ENCODE results near the gene DMD.

Gene DMD

GRCh38 chrX:31894152-31894551 lies 1317.2 kb downstream of the DMD start:
- H3K27me3 ChIP-seq (ENCODE audit: insufficient read depth, low read length): no peaks in the 10 kb centered on the region
- H3K9me3 ChIP-seq (ENCODE audit: insufficient read depth, low read depth, low read length): no peaks in the 10 kb centered on the region
- no peaks in the 10 kb centered on the region for H3K36me3 ChIP-seq (ENCODE audit: insufficient read depth, low read depth, low read length)
- no peak overlapping the region for H3K4me3 ChIP-seq (ENCODE audit: low read length)
- no peak overlapping the region for H3K27ac ChIP-seq (ENCODE audit: low read length)
- H3K9ac ChIP-seq (ENCODE audit: low read depth, low read length): no peak overlapping the region
- H3K4me1 ChIP-seq (ENCODE audit: insufficient read depth, low read length): no peaks in the 10 kb centered on the region

GRCh38 chrX:31893525-31893924 lies 1317.8 kb downstream of the DMD start:
- Histone ChIP-seq H3K9me3 (ENCODE audit: insufficient read depth, low read depth, low read length) (no peaks in the 10 kb centered on the region), H3K4me3 (ENCODE audit: low read length) (no peak overlapping the region), H3K27ac (ENCODE audit: low read length) (no peak overlapping the region), H3K4me1 (ENCODE audit: insufficient read depth, low read length) (no peaks in the 10 kb centered on the region), H3K36me3 (ENCODE audit: insufficient read depth, low read depth, low read length) (no peaks in the 10 kb centered on the region), H3K9ac (ENCODE audit: low read depth, low read length) (no peak overlapping the region), H3K27me3 (ENCODE audit: insufficient read depth, low read length) (no peaks in the 10 kb centered on the region)

GRCh38 chrX:31889088-31889487 lies 1322.3 kb downstream of the DMD start:
- Histone ChIP-seq H3K27me3 (ENCODE audit: insufficient read depth, low read length) (no peaks in the 10 kb centered on the region), H3K4me3 (ENCODE audit: low read length) (no peak overlapping the region), H3K4me1 (ENCODE audit: insufficient read depth, low read length) (no peaks in the 10 kb centered on the region), H3K27ac (ENCODE audit: low read length) (no peak overlapping the region), H3K9me3 (ENCODE audit: insufficient read depth, low read depth, low read length) (no peaks in the 10 kb centered on the region), H3K36me3 (ENCODE audit: insufficient read depth, low read depth, low read length) (no peaks in the 10 kb centered on the region), H3K9ac (ENCODE audit: low read depth, low read length) (no peak overlapping the region)

DNA sequence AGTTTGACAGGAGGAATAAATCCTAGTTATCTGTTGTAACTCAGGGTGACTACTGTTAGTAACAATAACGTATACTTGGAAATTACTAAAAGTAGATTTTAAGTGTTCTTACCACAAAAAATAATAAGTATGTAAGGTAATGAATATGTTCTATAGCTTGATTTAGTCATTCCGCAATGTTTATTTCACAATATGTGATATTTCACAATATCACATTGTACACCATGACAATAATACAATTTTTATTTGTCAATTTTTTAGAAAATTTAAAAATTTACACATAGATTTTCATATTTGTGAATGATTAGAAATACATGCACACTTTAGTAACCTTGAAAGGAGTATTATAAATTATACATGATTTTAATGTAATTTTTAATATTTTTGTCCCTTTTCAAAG lies 1326.8 kb downstream of the DMD start:
- no peak overlapping the region for H3K9ac ChIP-seq (ENCODE audit: low read depth, low read length)
- no peaks in the 10 kb centered on the region for H3K4me1 ChIP-seq (ENCODE audit: insufficient read depth, low read length)
- no peak overlapping the region for H3K27ac ChIP-seq (ENCODE audit: low read length)
- H3K4me3 ChIP-seq (ENCODE audit: low read length): no peak overlapping the region
- no peaks in the 10 kb centered on the region for H3K27me3 ChIP-seq (ENCODE audit: insufficient read depth, low read length)
- no peaks in the 10 kb centered on the region for H3K36me3 ChIP-seq (ENCODE audit: insufficient read depth, low read depth, low read length)
- H3K9me3 ChIP-seq (ENCODE audit: insufficient read depth, low read depth, low read length): no peaks in the 10 kb centered on the region

DNA sequence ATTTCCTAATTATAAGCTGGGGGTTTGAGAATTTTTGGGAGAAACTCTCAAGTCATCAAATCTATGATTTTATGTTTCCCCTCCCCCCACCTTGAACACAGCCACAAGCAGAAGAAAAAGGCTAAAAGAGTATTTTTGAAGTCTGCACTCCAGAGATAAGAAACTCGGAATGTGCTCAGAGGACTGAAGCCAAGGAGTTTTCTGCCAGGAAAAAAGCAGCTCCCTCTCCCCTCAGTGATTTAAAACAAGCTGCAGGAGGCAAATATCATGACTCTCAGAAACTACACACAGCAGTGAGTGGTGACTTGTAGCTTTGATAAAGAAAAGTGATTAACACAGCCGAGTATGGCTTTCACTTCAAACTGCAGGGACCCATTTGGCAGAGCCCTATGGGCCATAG lies 1339.3 kb downstream of the DMD start:
- no peaks in the 10 kb centered on the region for H3K36me3 ChIP-seq (ENCODE audit: insufficient read depth, low read depth, low read length)
- no peaks in the 10 kb centered on the region for H3K27me3 ChIP-seq (ENCODE audit: insufficient read depth, low read length)
- no peaks in the 10 kb centered on the region for H3K9me3 ChIP-seq (ENCODE audit: insufficient read depth, low read depth, low read length)
- H3K4me1 ChIP-seq (ENCODE audit: insufficient read depth, low read length): no peaks in the 10 kb centered on the region; the same call in 1 of the 2 replicates
- no peak overlapping the region for H3K4me3 ChIP-seq (ENCODE audit: low read length)
- H3K27ac ChIP-seq (ENCODE audit: low read length): no peak overlapping the region
- no peak overlapping the region for H3K9ac ChIP-seq (ENCODE audit: low read depth, low read length)

DNA sequence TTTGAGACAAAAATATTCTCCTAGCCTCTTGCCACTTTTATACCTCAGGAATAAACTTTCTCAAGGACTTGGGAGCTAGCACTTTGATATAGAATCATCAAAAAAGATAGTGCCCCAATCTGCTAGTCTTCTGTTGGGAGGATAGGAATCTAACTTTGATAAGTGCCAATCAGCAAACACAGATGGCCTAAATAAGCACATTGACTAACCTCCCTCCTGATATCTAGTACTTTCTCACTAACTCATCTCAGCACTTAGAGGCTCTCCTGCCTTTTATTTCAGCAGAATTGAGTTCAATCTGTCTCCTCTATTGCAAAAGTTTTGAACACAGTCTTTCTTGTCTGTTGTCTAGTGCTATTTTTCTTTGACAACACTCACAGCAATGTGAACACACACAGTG lies 1341.1 kb downstream of the DMD start:
- no peak overlapping the region for H3K9ac ChIP-seq (ENCODE audit: low read depth, low read length)
- H3K27me3 ChIP-seq (ENCODE audit: insufficient read depth, low read length): no peaks in the 10 kb centered on the region
- H3K4me1 ChIP-seq (ENCODE audit: insufficient read depth, low read length): no peaks in the 10 kb centered on the region; the same call in 1 of the 2 replicates
- no peaks in the 10 kb centered on the region for H3K36me3 ChIP-seq (ENCODE audit: insufficient read depth, low read depth, low read length)
- H3K27ac ChIP-seq (ENCODE audit: low read length): no peak overlapping the region
- H3K4me3 ChIP-seq (ENCODE audit: low read length): no peak overlapping the region
- no peaks in the 10 kb centered on the region for H3K9me3 ChIP-seq (ENCODE audit: insufficient read depth, low read depth, low read length)

GRCh38 chrX:31860686-31861085 lies 1350.7 kb downstream of the DMD start:
- no peak overlapping the region for H3K9ac ChIP-seq (ENCODE audit: low read depth, low read length)
- no peaks in the 10 kb centered on the region for H3K4me1 ChIP-seq (ENCODE audit: insufficient read depth, low read length)
- H3K4me3 ChIP-seq (ENCODE audit: low read length): no peak overlapping the region
- H3K27me3 ChIP-seq (ENCODE audit: insufficient read depth, low read length): no peaks in the 10 kb centered on the region
- H3K27ac ChIP-seq (ENCODE audit: low read length): no peak overlapping the region
- no peaks in the 10 kb centered on the region for H3K9me3 ChIP-seq (ENCODE audit: insufficient read depth, low read depth, low read length)
- H3K36me3 ChIP-seq (ENCODE audit: insufficient read depth, low read depth, low read length): no peaks in the 10 kb centered on the region

GRCh38 chrX:31858915-31859314 lies 1352.4 kb downstream of the DMD start:
- Histone ChIP-seq H3K27ac (ENCODE audit: low read length) (no peak overlapping the region), H3K27me3 (ENCODE audit: insufficient read depth, low read length) (no peaks in the 10 kb centered on the region), H3K9me3 (ENCODE audit: insufficient read depth, low read depth, low read length) (no peaks in the 10 kb centered on the region), H3K9ac (ENCODE audit: low read depth, low read length) (no peak overlapping the region), H3K4me1 (ENCODE audit: insufficient read depth, low read length) (no peaks in the 10 kb centered on the region), H3K36me3 (ENCODE audit: insufficient read depth, low read depth, low read length) (no peaks in the 10 kb centered on the region), H3K4me3 (ENCODE audit: low read length) (no peak overlapping the region)

GRCh38 chrX:31854716-31855115 lies 1356.6 kb downstream of the DMD start:
- Histone ChIP-seq H3K36me3 (ENCODE audit: insufficient read depth, low read depth, low read length) (no peaks in the 10 kb centered on the region), H3K4me3 (ENCODE audit: low read length) (no peak overlapping the region), H3K27me3 (ENCODE audit: insufficient read depth, low read length) (no peaks in the 10 kb centered on the region), H3K4me1 (ENCODE audit: insufficient read depth, low read length) (no peaks in the 10 kb centered on the region), H3K9me3 (ENCODE audit: insufficient read depth, low read depth, low read length) (no peaks in the 10 kb centered on the region), H3K27ac (ENCODE audit: low read length) (no peak overlapping the region), H3K9ac (ENCODE audit: low read depth, low read length) (no peak overlapping the region)

- Histone ChIP-seq H3K9me3 (ENCODE audit: insufficient read depth, low read depth, low read length) (no peaks in the 10 kb centered on the region), H3K27me3 (ENCODE audit: insufficient read depth, low read length) (no peaks in the 10 kb centered on the region), H3K27ac (ENCODE audit: low read length) (no peak overlapping the region), H3K4me1 (ENCODE audit: insufficient read depth, low read length) (no peaks in the 10 kb centered on the region), H3K9ac (ENCODE audit: low read depth, low read length) (no peak overlapping the region), H3K36me3 (ENCODE audit: insufficient read depth, low read depth, low read length) (no peaks in the 10 kb centered on the region), H3K4me3 (ENCODE audit: low read length) (no peak overlapping the region)
Observed at GRCh38 chrX:31851761-31852160, 1359.6 kb downstream of the DMD start.

- H3K27ac ChIP-seq (ENCODE audit: low read length): no peak overlapping the region
- no peaks in the 10 kb centered on the region for H3K36me3 ChIP-seq (ENCODE audit: insufficient read depth, low read depth, low read length)
- H3K9me3 ChIP-seq (ENCODE audit: insufficient read depth, low read depth, low read length): no peaks in the 10 kb centered on the region
- no peaks in the 10 kb centered on the region for H3K4me1 ChIP-seq (ENCODE audit: insufficient read depth, low read length)
- H3K4me3 ChIP-seq (ENCODE audit: low read length): no peak overlapping the region
- no peak overlapping the region for H3K9ac ChIP-seq (ENCODE audit: low read depth, low read length)
- no peaks in the 10 kb centered on the region for H3K27me3 ChIP-seq (ENCODE audit: insufficient read depth, low read length)
Observed at GRCh38 chrX:31847773-31848172, 1363.6 kb downstream of the DMD start.

GRCh38 chrX:31845003-31845402 lies 1366.3 kb downstream of the DMD start:
- Histone ChIP-seq H3K9me3 (ENCODE audit: insufficient read depth, low read depth, low read length) (no peaks in the 10 kb centered on the region), H3K9ac (ENCODE audit: low read depth, low read length) (no peak overlapping the region), H3K4me1 (ENCODE audit: insufficient read depth, low read length) (no peaks in the 10 kb centered on the region), H3K36me3 (ENCODE audit: insufficient read depth, low read depth, low read length) (no peaks in the 10 kb centered on the region), H3K27me3 (ENCODE audit: insufficient read depth, low read length) (no peaks in the 10 kb centered on the region), H3K27ac (ENCODE audit: low read length) (no peak overlapping the region), H3K4me3 (ENCODE audit: low read length) (no peak overlapping the region)

- no peaks in the 10 kb centered on the region for H3K9me3 ChIP-seq (ENCODE audit: insufficient read depth, low read depth, low read length)
- H3K4me3 ChIP-seq (ENCODE audit: low read length): no peak overlapping the region
- no peaks in the 10 kb centered on the region for H3K27me3 ChIP-seq (ENCODE audit: insufficient read depth, low read length)
- H3K36me3 ChIP-seq (ENCODE audit: insufficient read depth, low read depth, low read length): no peaks in the 10 kb centered on the region
- no peaks in the 10 kb centered on the region for H3K4me1 ChIP-seq (ENCODE audit: insufficient read depth, low read length)
- no peak overlapping the region for H3K9ac ChIP-seq (ENCODE audit: low read depth, low read length)
- no peak overlapping the region for H3K27ac ChIP-seq (ENCODE audit: low read length)
Observed at GRCh38 chrX:31838617-31839016, 1372.7 kb downstream of the DMD start.

Data from iPS-20b (cell line).